Vagina (tissue), 2 donors: ENCODE results near the gene CSPG4. TPM values are rescaled to one million over a fixed set of nuclear protein-coding genes. Genes with fewer than 3 reads are reported as not detected.

ENCODE experiments used
- DNase-seq, 2 donors: peaks; one replicate each; pipeline ENCODE4 v3.0.0-alpha.2; 2017; ENCODE audit errors: extremely low spot score in 2 of 2
- H3K27ac ChIP-seq: fragments of 200-600 bp; sonication (generic); one replicate; pipeline ENCODE4 v1.5.1; 2019
- H3K27me3 ChIP-seq: fragments of 200-600 bp; sonication (generic); one replicate; pipeline ENCODE4 v1.5.1; 2019
- H3K36me3 ChIP-seq, 2 donors: fragments of 200-600 bp; sonication (generic); one replicate each; pipeline ENCODE4 v1.5.1; 2017 to 2019
- H3K4me1 ChIP-seq: fragments of 200-600 bp; sonication (generic); one replicate; pipeline ENCODE4 v1.5.1; 2019
- H3K4me3 ChIP-seq, 2 donors: fragments of 200-600 bp; sonication (generic); 1 replicate in 1 of 2; 2 replicates in 1 of 2; pipeline ENCODE4 v1.5.1; 2016 to 2019
- H3K9me3 ChIP-seq: fragments of 200-600 bp; sonication (generic); one replicate; pipeline ENCODE4 v1.5.1; 2019
- CTCF ChIP-seq, 3 experiments: fragments of 450-650 bp in 2 of 3; fragments of 200-600 bp in 1 of 3; sonication (generic) in 1 of 3; IDR thresholded peaks; one replicate each; pipeline ENCODE4 v1.5.1; 2017 to 2019; ENCODE audit warnings: antibody characterized with exemption in 3 of 3, mild to moderate bottlenecking in 2 of 3, moderate library complexity in 2 of 3
- POLR2A ChIP-seq, 2 donors: fragments of 450-650 bp; IDR thresholded peaks; one replicate each; pipeline ENCODE4 v1.6.1; 2017; ENCODE audit warnings: antibody characterized with exemption in 2 of 2, mild to moderate bottlenecking in 2 of 2, moderate library complexity in 2 of 2
- POLR2AphosphoS5 ChIP-seq, 2 donors: sonication (generic); formaldehyde crosslinking; IDR thresholded peaks; one replicate each; pipeline ENCODE4 v1.9.0; 2017; ENCODE audit warnings: antibody characterized with exemption in 2 of 2, mild to moderate bottlenecking in 2 of 2, low read depth in 1 of 2; ENCODE audit not compliant: insufficient read depth in 1 of 2
- intact Hi-C: fragments of 100-400 bp; cut with DNase I; formaldehyde crosslinking; loops from one replicate; pipeline ENCODE4 v1.15.1; 2023
- total RNA-seq: library from RNA; depleted of rRNA; stranded (reverse); fragments of >200 nt; gene quantifications from one replicate; pipeline ENCODE4 v1.2.3, GENCODE V29; 2016

Gene CSPG4
- total RNA-seq, 1 donor from 2014 or later, result 23.1 TPM

GRCh38 chr15:75661100-75661755 is 51.4 kb downstream of the CSPG4 start:
- peaks cover 0 to 13% of the 10 kb centered on the region in 2 donors for H3K36me3 ChIP-seq
- H3K9me3 ChIP-seq, result no peaks in the 10 kb centered on the region
- peaks cover 87% of the 10 kb centered on the region for H3K4me1 ChIP-seq
- DNase-seq, result peak in 1 of 2 donors; percentile 96
- H3K27ac ChIP-seq, result peak overlapping the region; percentile 91
- TF ChIP-seq POLR2A (IDR thresholded peaks at IDR 0.05), result peak in 1 of 2 donors; percentile 38
- no peak for TF ChIP-seq CTCF (IDR thresholded peaks at IDR 0.05)
- peak; percentile 58 to 86 for TF ChIP-seq POLR2AphosphoS5 (IDR thresholded peaks at IDR 0.05; ENCODE audit: insufficient read depth in 1 of 2, low read depth in 1 of 2)
- intact Hi-C loops, result no loop called here
- H3K27me3 ChIP-seq, result no peaks in the 10 kb centered on the region
- peak overlapping the region; percentile 12 to 17 for H3K4me3 ChIP-seq

DNA sequence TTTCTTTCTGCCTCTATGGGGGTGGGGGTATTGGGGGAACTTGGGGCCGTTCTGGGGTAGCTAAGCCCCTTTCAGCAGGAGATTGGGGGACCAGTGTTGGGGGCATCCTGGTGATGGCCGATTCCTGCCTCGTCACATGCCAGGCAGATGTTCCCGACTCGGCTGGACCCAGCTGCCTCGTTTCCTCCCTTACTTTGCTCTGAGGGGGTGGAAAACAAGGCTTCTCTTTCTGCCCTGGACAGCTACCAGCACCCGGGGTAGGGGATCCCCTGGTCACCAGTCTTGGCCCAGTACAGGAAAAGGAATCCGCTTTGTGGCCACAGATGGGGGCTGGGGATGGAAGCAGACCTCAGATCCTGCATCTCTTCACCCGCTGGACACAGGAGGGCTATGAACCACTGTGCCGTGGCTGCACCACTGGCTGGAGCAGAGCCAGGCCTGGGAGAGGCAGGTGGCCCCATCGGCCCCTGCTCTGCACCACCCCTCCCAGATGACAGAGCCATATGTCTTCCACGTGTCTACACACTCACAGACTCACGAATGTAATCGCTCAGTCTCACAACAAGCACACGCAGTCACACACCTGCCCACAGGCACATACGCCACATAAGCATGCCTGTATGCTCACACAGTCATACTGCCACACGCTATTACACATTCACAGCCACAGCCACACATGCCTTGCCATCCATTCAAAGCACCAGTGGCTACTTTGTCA is 52.6 kb downstream of the CSPG4 start:
- Histone ChIP-seq H3K27me3 (no peaks in the 10 kb centered on the region), H3K27ac (peak overlapping the region; percentile 91), H3K36me3 (peaks cover 0 to 13% of the 10 kb centered on the region in 2 donors), H3K4me1 (peaks cover 87% of the 10 kb centered on the region), H3K9me3 (no peaks in the 10 kb centered on the region), H3K4me3 (no peak overlapping the region)
- TF ChIP-seq CTCF (IDR thresholded peaks at IDR 0.05), result no peak
- no peak for TF ChIP-seq POLR2AphosphoS5 (IDR thresholded peaks at IDR 0.05; ENCODE audit: insufficient read depth in 1 of 2, low read depth in 1 of 2)
- TF ChIP-seq POLR2A (IDR thresholded peaks at IDR 0.05), result no peak
- intact Hi-C loops, result loop anchor here (10.0 kb wide), 1 partner anchor 205 kb away; the partner anchor contains the start of gene SIN3A
- DNase-seq, result no peak

- no peak for TF ChIP-seq POLR2A (IDR thresholded peaks at IDR 0.05)
- no peak for TF ChIP-seq CTCF (IDR thresholded peaks at IDR 0.05)
- TF ChIP-seq POLR2AphosphoS5 (IDR thresholded peaks at IDR 0.05; ENCODE audit: insufficient read depth in 1 of 2, low read depth in 1 of 2), result no peak
- Histone ChIP-seq H3K4me3 (no peak overlapping the region), H3K9me3 (no peaks in the 10 kb centered on the region), H3K4me1 (peaks cover 87% of the 10 kb centered on the region), H3K27me3 (no peaks in the 10 kb centered on the region), H3K27ac (peak overlapping the region; percentile 91), H3K36me3 (peaks cover 0 to 13% of the 10 kb centered on the region in 2 donors)
- no peak for DNase-seq
- intact Hi-C loops, result loop anchor here (10.0 kb wide), 1 partner anchor 204 kb away; the partner anchor contains the start of gene SIN3A
Observed at GRCh38 chr15:75659141-75659771, 53.4 kb downstream of the CSPG4 start.

GRCh38 chr15:75656813-75657212 is 55.8 kb downstream of the CSPG4 start:
- intact Hi-C loops, result loop anchor here (10.0 kb wide), 1 partner anchor 202 kb away; the partner anchor contains the start of gene SIN3A
- Histone ChIP-seq H3K27me3 (no peaks in the 10 kb centered on the region), H3K4me1 (peaks cover 90% of the 10 kb centered on the region), H3K27ac (no peak overlapping the region), H3K9me3 (no peaks in the 10 kb centered on the region), H3K36me3 (peaks cover 0 to 7% of the 10 kb centered on the region in 2 donors), H3K4me3 (no peak overlapping the region)
- no peak for DNase-seq
- TF ChIP-seq CTCF (IDR thresholded peaks at IDR 0.05), result no peak
- TF ChIP-seq POLR2AphosphoS5 (IDR thresholded peaks at IDR 0.05; ENCODE audit: insufficient read depth in 1 of 2, low read depth in 1 of 2), result no peak
- TF ChIP-seq POLR2A (IDR thresholded peaks at IDR 0.05), result no peak
